GM23248 (cell line): Measurements from ENCODE around the gene BCAR1. TPM values are rescaled to one million over a fixed set of nuclear protein-coding genes. Genes with fewer than 3 reads are reported as not detected.
"Not testable (repeated sequence)": the region's sequence is repeated elsewhere in the genome, so short reads cannot be mapped to it uniquely, and the experiment has no call there.

Experiments
- DNase-seq: peaks from one replicate; pipeline ENCODE4 v3.0.0-alpha.2; 2015
- H2AFZ ChIP-seq: fragments of 200-600 bp; sonication (generic); 2 replicates; pipeline ENCODE4 v1.6.1; 2016; ENCODE audit warnings: antibody characterized with exemption
- H3F3A ChIP-seq: fragments of 200-600 bp; sonication (generic); 2 replicates; pipeline ENCODE4 v1.6.1; 2016; ENCODE audit warnings: mild to moderate bottlenecking, antibody characterized with exemption, mixed run types; ENCODE audit not compliant: insufficient read depth
- H3K27ac ChIP-seq: fragments of 200-600 bp; sonication (generic); 2 replicates; pipeline ENCODE4 v1.5.1; 2016; ENCODE audit warnings: mild to moderate bottlenecking
- H3K27me3 ChIP-seq: fragments of 200-600 bp; sonication (generic); replicated peaks from 2 replicates; pipeline ENCODE4 v1.6.1; 2016; ENCODE audit warnings: mild to moderate bottlenecking; ENCODE audit not compliant: insufficient read depth
- H3K36me3 ChIP-seq: fragments of 200-600 bp; sonication (generic); 2 replicates; pipeline ENCODE4 v1.6.1; 2016; ENCODE audit warnings: low read depth, mild to moderate bottlenecking
- H3K4me1 ChIP-seq: fragments of 200-600 bp; sonication (generic); 2 replicates; pipeline ENCODE4 v1.6.1; 2016; ENCODE audit warnings: mild to moderate bottlenecking; ENCODE audit not compliant: insufficient read depth
- H3K4me2 ChIP-seq: fragments of 200-600 bp; sonication (generic); one replicate; pipeline ENCODE4 v1.6.1; 2016; ENCODE audit warnings: mild to moderate bottlenecking; ENCODE audit not compliant: unreplicated experiment
- H3K4me3 ChIP-seq: fragments of 200-600 bp; sonication (generic); 2 replicates; pipeline ENCODE4 v1.5.1; 2016; ENCODE audit warnings: mild to moderate bottlenecking
- H3K79me2 ChIP-seq: fragments of 200-600 bp; sonication (generic); 2 replicates; pipeline ENCODE4 v1.6.1; 2016; ENCODE audit warnings: mild to moderate bottlenecking; ENCODE audit not compliant: insufficient read depth
- H3K9ac ChIP-seq: fragments of 200-600 bp; sonication (generic); 2 replicates; pipeline ENCODE4 v1.6.1; 2016; ENCODE audit warnings: mild to moderate bottlenecking
- H3K9me2 ChIP-seq: fragments of 200-600 bp; sonication (generic); 2 replicates; pipeline ENCODE4 v1.6.1; 2016; ENCODE audit warnings: mixed run types, mild to moderate bottlenecking, moderate library complexity; ENCODE audit not compliant: insufficient read depth
- H3K9me3 ChIP-seq: fragments of 200-600 bp; sonication (generic); one replicate; pipeline ENCODE4 v1.6.1; 2017; ENCODE audit warnings: low read depth
- H4K20me1 ChIP-seq: fragments of 200-600 bp; sonication (generic); 2 replicates; pipeline ENCODE4 v1.6.0; 2016; ENCODE audit not compliant: insufficient read depth
- EZH2 ChIP-seq: fragments of 200-600 bp; sonication (generic); IDR thresholded peaks from 2 replicates; pipeline ENCODE4 v1.6.1; 2018; ENCODE audit warnings: antibody characterized with exemption, mild to moderate bottlenecking; ENCODE audit not compliant: insufficient read depth, poor library complexity, severe bottlenecking
- EZH2phosphoT487 ChIP-seq: fragments of 200-600 bp; sonication (generic); IDR thresholded peaks from 2 replicates; pipeline ENCODE4 v1.6.1; 2018; ENCODE audit warnings: antibody characterized with exemption, moderate library complexity, mild to moderate bottlenecking, low read depth; ENCODE audit not compliant: insufficient read depth
- WGBS, 2 experiments: methylation state at CpG; one replicate each; pipeline ENCODE4 v1.1.6; 2015 to 2017; ENCODE audit warnings: low lambda C conversion rate in 2 of 2, low coverage in 1 of 2; ENCODE audit errors: missing lambda C conversion rate in 2 of 2; 5-methylcytosine and 5-hydroxymethylcytosine counted together
- in situ Hi-C: fragments of 300-500 bp; cut with MboI; formaldehyde crosslinking; loops from 2 replicates; pipeline ENCODE4 v1.15.0; 2020
- polyA plus RNA-seq: library from polyadenylated mRNA; unstranded; fragments of >200 nt; fragmentation: Nextera tagmentation; extraction: Ambion mirVana; gene quantifications from 2 replicates; pipeline ENCODE4 v1.2.1, GENCODE V29; 2016
- total RNA-seq: library from RNA; depleted of rRNA; stranded (reverse); fragments of >200 nt; shearing (Covaris generic); gene quantifications from 2 replicates; pipeline ENCODE4 v1.2.3, GENCODE V29; 2014

BCAR1 gene
- total and polyA plus RNA-seq, 2 experiments from 2014 or later = 52.9 to 87.0 TPM

- no peaks in the 10 kb centered on the region for H3K79me2 ChIP-seq
- H2AFZ ChIP-seq = no peak overlapping the region
- no peak overlapping the region for H3K4me2 ChIP-seq
- no peaks in the 10 kb centered on the region for H4K20me1 ChIP-seq
- peaks cover 11% of the 10 kb centered on the region; the same call in 1 of the 2 replicates for H3K4me1 ChIP-seq
- no peaks in the 10 kb centered on the region for H3K9me3 ChIP-seq
- no peaks in the 10 kb centered on the region for H3K9me2 ChIP-seq
- no peak for DNase-seq
- no peak overlapping the region for H3K27ac ChIP-seq
- WGBS, 2 experiments = 96% methylated on average over 7 of the region's 7 CpGs
- in situ Hi-C loops = no loop called here
- no peaks in the 10 kb centered on the region for H3F3A ChIP-seq
- H3K27me3 ChIP-seq = no peaks in the 10 kb centered on the region
- H3K4me3 ChIP-seq = no peak overlapping the region
- TF ChIP-seq EZH2phosphoT487 (no peak), EZH2 (no peak)
- H3K9ac ChIP-seq = no peak overlapping the region
- H3K36me3 ChIP-seq = peaks cover 4% of the 10 kb centered on the region
Measured at GRCh38 chr16:75288181-75288580, 36.8 kb upstream of the BCAR1 start.

- Histone ChIP-seq H3K36me3 (no peaks in the 10 kb centered on the region), H3K79me2 (no peaks in the 10 kb centered on the region), H3K4me2 (no peak overlapping the region), H3K4me1 (peaks cover 11% of the 10 kb centered on the region; the same call in 1 of the 2 replicates), H3K27ac (no peak overlapping the region), H4K20me1 (no peaks in the 10 kb centered on the region), H3K27me3 (no peaks in the 10 kb centered on the region), H3K9me3 (no peaks in the 10 kb centered on the region), H3K9me2 (no peaks in the 10 kb centered on the region), H3F3A (no peaks in the 10 kb centered on the region), H2AFZ (no peak overlapping the region), H3K4me3 (no peak overlapping the region), H3K9ac (no peak overlapping the region)
- DNase-seq = no peak
- in situ Hi-C loops = no loop called here
- TF ChIP-seq EZH2 (no peak), EZH2phosphoT487 (no peak)
- 50 to 63% methylated on average over 5 of the region's 5 CpGs for WGBS, 2 experiments
Measured at GRCh38 chr16:75287708-75288107, 36.3 kb upstream of the BCAR1 start.

- Histone ChIP-seq H3K27me3 (no peaks in the 10 kb centered on the region), H3K79me2 (no peaks in the 10 kb centered on the region), H3K4me3 (no peak overlapping the region), H3K4me2 (no peak overlapping the region), H4K20me1 (no peaks in the 10 kb centered on the region), H3K36me3 (no peaks in the 10 kb centered on the region), H3K9me2 (no peaks in the 10 kb centered on the region), H3K27ac (no peak overlapping the region), H3K9me3 (no peaks in the 10 kb centered on the region), H3K4me1 (peaks cover 11% of the 10 kb centered on the region; the same call in 1 of the 2 replicates), H3F3A (no peaks in the 10 kb centered on the region), H3K9ac (no peak overlapping the region), H2AFZ (no peak overlapping the region)
- DNase-seq = no peak
- WGBS, 2 experiments = 90 to 91% methylated on average over 6 of the region's 6 CpGs
- in situ Hi-C loops = no loop called here
- TF ChIP-seq EZH2 (no peak), EZH2phosphoT487 (no peak)
Measured at GRCh38 chr16:75286389-75286788, 35.0 kb upstream of the BCAR1 start.

GRCh38 chr16:75282466-75283281 lies 31.2 kb upstream of the BCAR1 start:
- no peak overlapping the region for H3K9ac ChIP-seq
- H3K9me2 ChIP-seq = no peaks in the 10 kb centered on the region
- in situ Hi-C loops = no loop called here
- no peak overlapping the region for H3K27ac ChIP-seq
- H3F3A ChIP-seq = no peaks in the 10 kb centered on the region
- H3K27me3 ChIP-seq = no peaks in the 10 kb centered on the region
- WGBS, 2 experiments = 78 to 85% methylated on average over 11 of the region's 11 CpGs
- H3K9me3 ChIP-seq = no peaks in the 10 kb centered on the region
- H3K4me2 ChIP-seq = no peak overlapping the region
- TF ChIP-seq EZH2phosphoT487 (no peak), EZH2 (no peak)
- DNase-seq = peak; percentile 55
- H3K36me3 ChIP-seq = no peaks in the 10 kb centered on the region
- no peak overlapping the region for H2AFZ ChIP-seq
- no peaks in the 10 kb centered on the region for H3K79me2 ChIP-seq
- H4K20me1 ChIP-seq = no peaks in the 10 kb centered on the region
- H3K4me1 ChIP-seq = peaks cover under 1% of the 10 kb centered on the region; the same call in 1 of the 2 replicates
- H3K4me3 ChIP-seq = no peak overlapping the region

GRCh38 chr16:75281826-75282225 lies 30.4 kb upstream of the BCAR1 start:
- WGBS, 2 experiments = 38 to 40% methylated on average over 6 of the region's 6 CpGs
- Histone ChIP-seq H4K20me1 (no peaks in the 10 kb centered on the region), H3K27me3 (no peaks in the 10 kb centered on the region), H3K36me3 (no peaks in the 10 kb centered on the region), H3K79me2 (no peaks in the 10 kb centered on the region), H3F3A (no peaks in the 10 kb centered on the region), H3K4me2 (no peak overlapping the region), H2AFZ (no peak overlapping the region), H3K9me2 (no peaks in the 10 kb centered on the region), H3K9me3 (no peaks in the 10 kb centered on the region), H3K4me1 (no peaks in the 10 kb centered on the region), H3K9ac (no peak overlapping the region), H3K27ac (no peak overlapping the region), H3K4me3 (no peak overlapping the region)
- in situ Hi-C loops = no loop called here
- no peak for DNase-seq
- TF ChIP-seq EZH2 = no peak
- TF ChIP-seq EZH2phosphoT487 = no peak

DNA sequence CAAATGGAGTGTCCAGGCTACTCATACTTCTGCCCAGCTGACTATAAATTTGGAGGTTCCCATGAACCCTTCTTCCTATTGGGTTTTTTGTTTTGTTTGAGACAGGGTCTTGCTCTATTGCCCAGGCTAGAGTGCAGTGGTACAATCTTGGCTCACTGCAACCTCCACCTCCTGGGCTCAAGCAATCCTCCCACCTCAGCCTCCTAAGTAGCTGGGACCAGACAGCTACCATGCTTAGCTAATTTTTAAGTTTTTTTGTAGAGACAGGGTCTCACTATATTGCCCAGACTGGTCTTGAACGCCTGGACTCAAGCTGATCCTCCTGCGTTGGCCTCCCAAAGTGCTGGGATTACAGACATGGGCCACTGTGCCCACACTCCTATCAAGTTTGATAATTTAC lies 29.6 kb upstream of the BCAR1 start:
- H4K20me1 ChIP-seq, DNase-seq, H3K27ac ChIP-seq, in situ Hi-C loops, H3K4me1 ChIP-seq, H2AFZ ChIP-seq, H3K4me2 ChIP-seq, H3F3A ChIP-seq, H3K9me3 ChIP-seq, H3K27me3 ChIP-seq, H3K9me2 ChIP-seq, H3K79me2 ChIP-seq, H3K36me3 ChIP-seq, H3K9ac ChIP-seq, H3K4me3 ChIP-seq: not testable (repeated sequence)
- 95 to 97% methylated on average over 2 of the region's 2 CpGs for WGBS, 2 experiments
